SK-N-SH treated with all-trans-retinoic acid at 6 μM for 48 hours (cell line): ENCODE measurements around the gene CEP78.

ENCODE experiments used
- BACH2 ChIP-seq: fragments of 250-450 bp; sonication (Bioruptor Pico); IDR thresholded peaks from 2 replicates; pipeline ENCODE4 v1.9.0; 2021; ENCODE audit warnings: mild to moderate bottlenecking, borderline replicate concordance
- CSDC2 ChIP-seq: fragments of 250-450 bp; sonication (Bioruptor Pico); IDR thresholded peaks from 2 replicates; pipeline ENCODE4 v1.5.0; 2020; ENCODE audit warnings: mild to moderate bottlenecking, moderate library complexity
- ESRRG ChIP-seq: fragments of 250-450 bp; sonication (Bioruptor Pico); IDR thresholded peaks from 2 replicates; pipeline ENCODE4 v1.6.1; 2021; ENCODE audit warnings: mild to moderate bottlenecking
- GLIS3 ChIP-seq: fragments of 250-450 bp; sonication (Bioruptor Pico); IDR thresholded peaks from 2 replicates; pipeline ENCODE4 v1.5.0; 2020; ENCODE audit warnings: mild to moderate bottlenecking, moderate library complexity
- OSR1 ChIP-seq: fragments of 250-450 bp; sonication (Bioruptor Pico); IDR thresholded peaks from 2 replicates; pipeline ENCODE4 v1.8.0; 2022; ENCODE audit warnings: moderate library complexity, mild to moderate bottlenecking, inconsistent platforms
- PATZ1 ChIP-seq: fragments of 250-450 bp; sonication (Bioruptor Pico); IDR thresholded peaks from 2 replicates; pipeline ENCODE4 v1.8.0; 2020; ENCODE audit warnings: mild to moderate bottlenecking, moderate library complexity, borderline replicate concordance
- PPARA ChIP-seq: fragments of 250-450 bp; sonication (Bioruptor Pico); IDR thresholded peaks from 2 replicates; pipeline ENCODE4 v1.5.0; 2020; ENCODE audit warnings: mild to moderate bottlenecking, borderline replicate concordance
- RARB ChIP-seq: fragments of 250-450 bp; sonication (Bioruptor Pico); IDR thresholded peaks from 2 replicates; pipeline ENCODE4 v1.8.0; 2021; ENCODE audit warnings: mild to moderate bottlenecking, moderate library complexity
- SNAI2 ChIP-seq: fragments of 250-450 bp; sonication (Bioruptor Pico); IDR thresholded peaks from 2 replicates; pipeline ENCODE4 v1.5.0; 2020; ENCODE audit warnings: mild to moderate bottlenecking, moderate library complexity
- TCF4 ChIP-seq: fragments of 250-450 bp; sonication (Bioruptor Pico); IDR thresholded peaks from 2 replicates; pipeline ENCODE4 v1.8.0; 2021; ENCODE audit warnings: mild to moderate bottlenecking, moderate library complexity, borderline replicate concordance
- ZNF565 ChIP-seq: fragments of 450-650 bp; formaldehyde crosslinking; conservative IDR thresholded peaks from 2 replicates; pipeline ENCODE4 v1.5.0; 2020; ENCODE audit warnings: low read depth, mild to moderate bottlenecking, moderate library complexity
- TF ChIP-seq, protein P1 (sequence below): fragments of 250-450 bp; sonication (Bioruptor Pico); IDR thresholded peaks from 2 replicates; pipeline ENCODE4 v1.5.1; 2021; ENCODE audit warnings: mild to moderate bottlenecking, moderate library complexity
- TF ChIP-seq, protein P2 (sequence below): fragments of 250-450 bp; sonication (Bioruptor Pico); IDR thresholded peaks from 2 replicates; pipeline ENCODE4 v1.5.1; 2020; ENCODE audit warnings: low read depth, mild to moderate bottlenecking, moderate library complexity

DNA sequence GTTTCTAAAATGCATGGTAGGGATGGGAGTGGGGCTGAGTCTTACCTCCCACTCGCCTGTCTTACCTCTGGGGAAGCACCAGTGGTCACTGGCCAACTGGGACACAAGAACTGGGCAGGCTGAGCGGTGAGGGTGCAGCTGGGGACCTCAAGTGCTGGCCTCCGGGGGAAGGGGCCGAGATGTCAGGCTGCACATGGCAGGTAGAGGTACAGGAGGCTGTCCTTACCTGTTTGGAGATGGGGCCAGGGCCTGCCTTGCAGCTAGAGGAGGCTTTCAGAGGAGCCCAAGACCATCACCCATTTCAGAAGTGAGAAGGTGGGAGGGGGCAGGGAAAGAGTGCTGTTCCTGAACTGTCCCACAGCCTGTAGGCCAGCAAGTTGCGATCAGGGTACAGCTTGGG, 75.2 kb downstream of the CEP78 start:
- TF ChIP-seq ZNF565 (CRISPR knock-in tag): no peak
- no peak for TF ChIP-seq RARB (CRISPR knock-in tag)
- TF ChIP-seq ESRRG: no peak
- TF ChIP-seq SNAI2 (CRISPR knock-in tag): no peak
- no peak for TF ChIP-seq PATZ1
- TF ChIP-seq, protein P1, sequence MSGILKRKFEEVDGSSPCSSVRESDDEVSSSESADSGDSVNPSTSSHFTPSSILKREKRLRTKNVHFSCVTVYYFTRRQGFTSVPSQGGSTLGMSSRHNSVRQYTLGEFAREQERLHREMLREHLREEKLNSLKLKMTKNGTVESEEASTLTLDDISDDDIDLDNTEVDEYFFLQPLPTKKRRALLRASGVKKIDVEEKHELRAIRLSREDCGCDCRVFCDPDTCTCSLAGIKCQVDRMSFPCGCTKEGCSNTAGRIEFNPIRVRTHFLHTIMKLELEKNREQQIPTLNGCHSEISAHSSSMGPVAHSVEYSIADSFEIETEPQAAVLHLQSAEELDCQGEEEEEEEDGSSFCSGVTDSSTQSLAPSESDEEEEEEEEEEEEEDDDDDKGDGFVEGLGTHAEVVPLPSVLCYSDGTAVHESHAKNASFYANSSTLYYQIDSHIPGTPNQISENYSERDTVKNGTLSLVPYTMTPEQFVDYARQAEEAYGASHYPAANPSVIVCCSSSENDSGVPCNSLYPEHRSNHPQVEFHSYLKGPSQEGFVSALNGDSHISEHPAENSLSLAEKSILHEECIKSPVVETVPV (CRISPR knock-in tag): no peak
- TF ChIP-seq CSDC2 (CRISPR knock-in tag): no peak
- TF ChIP-seq BACH2 (CRISPR knock-in tag): no peak
- TF ChIP-seq, protein P2, sequence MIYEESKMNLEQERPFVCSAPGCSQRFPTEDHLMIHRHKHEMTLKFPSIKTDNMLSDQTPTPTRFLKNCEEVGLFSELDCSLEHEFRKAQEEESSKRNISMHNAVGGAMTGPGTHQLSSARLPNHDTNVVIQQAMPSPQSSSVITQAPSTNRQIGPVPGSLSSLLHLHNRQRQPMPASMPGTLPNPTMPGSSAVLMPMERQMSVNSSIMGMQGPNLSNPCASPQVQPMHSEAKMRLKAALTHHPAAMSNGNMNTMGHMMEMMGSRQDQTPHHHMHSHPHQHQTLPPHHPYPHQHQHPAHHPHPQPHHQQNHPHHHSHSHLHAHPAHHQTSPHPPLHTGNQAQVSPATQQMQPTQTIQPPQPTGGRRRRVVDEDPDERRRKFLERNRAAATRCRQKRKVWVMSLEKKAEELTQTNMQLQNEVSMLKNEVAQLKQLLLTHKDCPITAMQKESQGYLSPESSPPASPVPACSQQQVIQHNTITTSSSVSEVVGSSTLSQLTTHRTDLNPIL (CRISPR knock-in tag): no peak
- TF ChIP-seq OSR1 (CRISPR knock-in tag): no peak
- TF ChIP-seq TCF4 (CRISPR knock-in tag): no peak
- TF ChIP-seq PPARA (CRISPR knock-in tag): no peak
- TF ChIP-seq GLIS3 (CRISPR knock-in tag): no peak
